ENCODE data around the gene SYT10. TPM values are rescaled to one million over a fixed set of nuclear protein-coding genes. Genes with fewer than 3 reads are reported as not detected.
"Not testable (repeated sequence)": the region's sequence is repeated elsewhere in the genome, so short reads cannot be mapped to it uniquely, and the experiment has no call there.

The SYT10 gene
- total RNA-seq, 1 donor from 2014 or later = 1.2 TPM

- no peaks in the 10 kb centered on the region for H3K9me3 Mint-ChIP-seq
- peak; percentile 19 for DNase-seq (ENCODE audit: low spot score)
- H3K27ac ChIP-seq = no peak overlapping the region
- H3K4me2 ChIP-seq = no peak overlapping the region
- no peak overlapping the region for H2AFZ ChIP-seq (replicated peaks)
- no peak overlapping the region for H3K4me3 Mint-ChIP-seq
- H3K27me3 Mint-ChIP-seq (ENCODE audit: insufficient read depth, low read depth) = no peaks in the 10 kb centered on the region
- no peaks in the 10 kb centered on the region for H3K27me3 ChIP-seq
- H3K9ac ChIP-seq = no peak overlapping the region
- TF ChIP-seq EZH2 (IDR thresholded peaks at IDR 0.05) = no peak
- peak; percentile 38 for TF ChIP-seq CTCF (IDR thresholded peaks at IDR 0.05)
- H3K27ac Mint-ChIP-seq = no peak overlapping the region
- H3K4me3 ChIP-seq = no peak overlapping the region
- no peaks in the 10 kb centered on the region for H3K36me3 ChIP-seq
- H3K36me3 Mint-ChIP-seq = no peaks in the 10 kb centered on the region
- H4K20me1 ChIP-seq (ENCODE audit: low read depth) = no peaks in the 10 kb centered on the region
- H3K79me2 ChIP-seq (ENCODE audit: low read depth) = no peaks in the 10 kb centered on the region
- no peaks in the 10 kb centered on the region for H3F3A ChIP-seq (ENCODE audit: low read depth)
- H3K4me1 ChIP-seq = no peaks in the 10 kb centered on the region
- H3K9me3 ChIP-seq (ENCODE audit: low read depth) = no peaks in the 10 kb centered on the region
- H3K4me1 Mint-ChIP-seq = no peaks in the 10 kb centered on the region
These were observed 12.5 kb downstream of the SYT10 start for GRCh38 chr12:33427071-33427470.

- Mint-ChIP-seq H3K4me1 (no peaks in the 10 kb centered on the region), H3K36me3 (no peaks in the 10 kb centered on the region), H3K4me3 (no peak overlapping the region), H3K27ac (no peak overlapping the region), H3K27me3 (ENCODE audit: insufficient read depth, low read depth) (no peaks in the 10 kb centered on the region), H3K9me3 (no peaks in the 10 kb centered on the region)
- Histone ChIP-seq H3K4me1 (no peaks in the 10 kb centered on the region), H3F3A (ENCODE audit: low read depth) (no peaks in the 10 kb centered on the region), H3K4me2 (no peak overlapping the region), H4K20me1 (ENCODE audit: low read depth) (no peaks in the 10 kb centered on the region), H3K36me3 (no peaks in the 10 kb centered on the region), H3K9me3 (ENCODE audit: low read depth) (no peaks in the 10 kb centered on the region), H3K27ac (no peak overlapping the region), H3K9ac (no peak overlapping the region), H3K27me3 (no peaks in the 10 kb centered on the region), H3K4me3 (no peak overlapping the region), H2AFZ (replicated peaks) (no peak overlapping the region), H3K79me2 (ENCODE audit: low read depth) (no peaks in the 10 kb centered on the region)
- TF ChIP-seq CTCF (IDR thresholded peaks at IDR 0.05) = no peak
- no peak for TF ChIP-seq EZH2 (IDR thresholded peaks at IDR 0.05)
- no peak for TF ChIP-seq EZH2phosphoT487 (IDR thresholded peaks at IDR 0.05)
- DNase-seq (ENCODE audit: low spot score) = no peak
These were observed 15.9 kb downstream of the SYT10 start for GRCh38 chr12:33423706-33424105.

- not testable (repeated sequence) for DNase-seq (ENCODE audit: low spot score); H3K79me2 ChIP-seq (ENCODE audit: low read depth); H3K4me2 ChIP-seq; H3K9me3 Mint-ChIP-seq; H3F3A ChIP-seq (ENCODE audit: low read depth); H3K4me1 ChIP-seq; H3K4me3 Mint-ChIP-seq; H3K4me1 Mint-ChIP-seq; H2AFZ ChIP-seq (replicated peaks); H3K9me3 ChIP-seq (ENCODE audit: low read depth); H3K27ac ChIP-seq; H3K27me3 Mint-ChIP-seq (ENCODE audit: insufficient read depth, low read depth); H4K20me1 ChIP-seq (ENCODE audit: low read depth); H3K27ac Mint-ChIP-seq; H3K4me3 ChIP-seq; H3K36me3 ChIP-seq; H3K9ac ChIP-seq; H3K27me3 ChIP-seq; H3K36me3 Mint-ChIP-seq
These were observed 27.2 kb downstream of the SYT10 start for GRCh38 chr12:33412410-33412809.

- no peak for DNase-seq (ENCODE audit: low spot score)
- H3K4me3 Mint-ChIP-seq = no peak overlapping the region
- H3K27me3 Mint-ChIP-seq (ENCODE audit: insufficient read depth, low read depth) = no peaks in the 10 kb centered on the region
- H3K27me3 ChIP-seq = no peaks in the 10 kb centered on the region
- H3K27ac Mint-ChIP-seq = no peak overlapping the region
- no peak overlapping the region for H3K27ac ChIP-seq
- H3K36me3 Mint-ChIP-seq = no peaks in the 10 kb centered on the region
- H3K4me1 Mint-ChIP-seq = no peaks in the 10 kb centered on the region
- H2AFZ ChIP-seq (replicated peaks) = no peak overlapping the region
- H3K79me2 ChIP-seq (ENCODE audit: low read depth) = no peaks in the 10 kb centered on the region
- H3K9me3 Mint-ChIP-seq = no peaks in the 10 kb centered on the region
- no peaks in the 10 kb centered on the region for H3K9me3 ChIP-seq (ENCODE audit: low read depth)
- no peaks in the 10 kb centered on the region for H3F3A ChIP-seq (ENCODE audit: low read depth)
- H3K4me3 ChIP-seq = no peak overlapping the region
- no peaks in the 10 kb centered on the region for H4K20me1 ChIP-seq (ENCODE audit: low read depth)
- H3K36me3 ChIP-seq = no peaks in the 10 kb centered on the region
- no peak overlapping the region for H3K9ac ChIP-seq
- TF ChIP-seq CTCF (IDR thresholded peaks at IDR 0.05) (no peak), EZH2 (IDR thresholded peaks at IDR 0.05) (no peak), EZH2phosphoT487 (IDR thresholded peaks at IDR 0.05) (no peak)
- H3K4me2 ChIP-seq = no peak overlapping the region
- peaks cover 3% of the 10 kb centered on the region for H3K4me1 ChIP-seq
These were observed 56.1 kb downstream of the SYT10 start for GRCh38 chr12:33383503-33383902.
